ENCODE measurements around the gene KIF4A.
"Not testable (repeated sequence)": the region's sequence is repeated elsewhere in the genome, so short reads cannot be mapped to it uniquely, and the experiment has no call there.

The KIF4A gene

GRCh38 chrX:70386235-70386634, 96.3 kb downstream of the KIF4A start:
- DNase-seq (ENCODE audit: low read depth in 2 of 2), result no peak

- DNase-seq (ENCODE audit: low read depth in 2 of 2), result no peak
Observed at GRCh38 chrX:70398899-70399298, 109.0 kb downstream of the KIF4A start.

GRCh38 chrX:70400181-70400580, 110.3 kb downstream of the KIF4A start:
- not testable (repeated sequence) for DNase-seq (ENCODE audit: low read depth in 2 of 2)

DNA sequence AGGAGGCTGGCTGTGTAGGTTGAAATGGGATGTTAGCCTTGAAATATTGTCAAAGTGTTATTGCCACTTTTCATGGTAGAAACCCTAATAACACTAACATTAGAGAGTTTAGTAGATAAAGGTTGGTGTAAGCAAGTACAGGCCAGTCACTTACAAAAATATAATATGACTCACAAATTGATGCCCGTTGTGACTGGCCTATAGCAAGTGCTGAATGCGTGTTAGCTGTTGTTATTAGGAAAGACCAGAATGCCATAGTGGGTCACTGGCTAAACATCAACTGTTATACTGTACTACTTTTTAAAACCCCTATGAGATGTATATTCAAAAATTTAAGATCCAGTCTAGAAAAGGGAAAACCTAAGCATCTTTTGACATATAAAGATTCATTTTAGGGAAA, 112.8 kb downstream of the KIF4A start:
- no peak for DNase-seq (ENCODE audit: low read depth in 2 of 2)

DNA sequence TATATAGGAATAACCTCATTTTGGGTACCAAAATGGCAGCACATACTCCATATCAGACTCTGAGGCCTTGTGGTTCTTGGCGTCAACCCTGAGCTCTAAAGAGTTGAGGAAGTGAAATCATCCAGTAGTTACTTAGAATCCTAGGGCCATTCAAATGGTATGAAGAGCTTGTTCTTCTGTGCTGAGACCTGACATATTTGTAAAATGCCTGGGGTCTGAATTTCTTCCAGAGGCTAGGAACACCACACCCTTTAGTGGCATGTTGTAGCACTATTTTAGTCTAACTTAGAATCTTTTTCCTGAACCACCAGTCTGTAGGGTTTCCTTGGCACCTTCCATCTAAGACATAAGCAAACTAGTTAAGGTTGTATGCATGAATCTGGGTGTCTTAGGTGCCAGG, 115.1 kb downstream of the KIF4A start:
- DNase-seq (ENCODE audit: low read depth in 2 of 2), result no peak

- DNase-seq (ENCODE audit: low read depth in 2 of 2), result no peak
Observed at GRCh38 chrX:70410921-70411320, 121.0 kb downstream of the KIF4A start.

- DNase-seq (ENCODE audit: low read depth in 2 of 2), result no peak
Observed at GRCh38 chrX:70411475-70411874, 121.6 kb downstream of the KIF4A start.

DNA sequence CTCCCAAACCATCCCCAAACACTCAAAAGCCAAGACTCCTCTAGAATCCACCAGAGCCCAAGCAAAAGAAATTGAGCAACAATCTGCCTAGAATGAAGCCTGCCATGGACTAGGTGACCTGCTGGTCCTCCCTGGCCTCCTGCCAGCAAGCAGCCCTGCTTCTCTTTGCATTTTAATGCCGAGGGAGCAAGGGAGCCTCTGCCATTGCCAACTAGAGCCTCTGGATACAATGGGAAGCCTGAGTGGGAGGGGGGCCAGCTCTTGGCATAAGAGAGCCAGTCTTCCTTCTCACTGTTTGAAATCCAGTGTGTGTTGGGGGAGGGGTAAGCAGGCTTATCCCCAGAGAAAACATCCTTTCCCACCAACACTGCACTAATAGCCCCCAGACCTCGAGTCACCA, 131.7 kb downstream of the KIF4A start:
- DNase-seq (ENCODE audit: low read depth in 2 of 2), result no peak

DNA sequence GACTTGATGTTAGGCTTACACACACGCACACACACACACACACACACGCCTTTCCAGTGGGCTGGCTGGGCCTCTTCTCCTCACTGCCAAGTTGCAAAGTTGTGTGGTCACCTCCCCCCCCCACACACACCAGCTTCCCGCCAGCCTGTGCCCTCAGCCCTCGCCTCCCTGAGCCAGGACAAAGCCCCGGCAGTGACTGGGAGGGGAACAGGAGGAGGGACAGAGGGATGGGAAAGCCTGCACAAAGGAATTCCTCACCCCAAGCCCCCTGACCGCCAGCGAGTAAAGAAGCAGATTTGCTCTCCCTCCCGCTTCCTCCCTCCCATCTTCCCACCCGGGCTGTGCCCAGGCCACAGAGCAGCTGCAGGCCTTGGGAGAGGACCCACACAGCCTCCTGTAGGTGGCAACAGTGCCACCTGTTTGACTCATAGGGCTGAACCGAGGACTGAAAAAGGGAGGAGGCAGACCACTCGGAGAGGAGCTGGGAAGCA, 133.0 kb downstream of the KIF4A start, which contains the start of gene GDPD2:
Gene GDPD2, plus strand, starts transcription at position 464 of the 491 bp plus-strand sequence. CDS start 1,671 bp downstream, outside the sequence.
- no peak for DNase-seq (ENCODE audit: low read depth in 2 of 2)

- no peak for DNase-seq (ENCODE audit: low read depth in 2 of 2)
Observed at GRCh38 chrX:70423936-70424675, 134.2 kb downstream of the KIF4A start.

- no peak for DNase-seq (ENCODE audit: low read depth in 2 of 2)
Observed at GRCh38 chrX:70424801-70425200, 134.9 kb downstream of the KIF4A start.

GRCh38 chrX:70426286-70427278, 136.7 kb downstream of the KIF4A start:
- no peak for DNase-seq (ENCODE audit: low read depth in 2 of 2)

DNA sequence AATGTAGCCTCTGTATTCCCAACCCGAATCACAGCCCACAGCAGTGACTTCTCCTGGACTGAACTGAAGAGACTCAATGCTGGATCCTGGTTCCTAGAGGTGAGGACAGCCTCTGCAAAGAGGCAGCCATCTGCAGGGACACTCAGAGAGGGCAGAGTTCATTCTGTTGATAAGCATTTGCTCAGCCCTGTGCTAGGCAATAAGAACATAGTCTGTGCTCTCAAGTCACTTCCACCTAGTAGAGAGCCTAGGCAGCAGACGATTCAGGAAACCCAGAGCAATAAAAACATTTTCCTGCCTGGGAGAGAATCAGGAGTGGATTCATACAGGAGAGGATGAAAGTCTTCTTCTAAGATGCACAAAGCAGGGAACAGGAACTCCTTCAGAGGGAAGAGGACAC, 137.5 kb downstream of the KIF4A start:
- DNase-seq (ENCODE audit: low read depth in 2 of 2), result no peak

GRCh38 chrX:70429759-70430158, 139.9 kb downstream of the KIF4A start:
- no peak for DNase-seq (ENCODE audit: low read depth in 2 of 2)

GRCh38 chrX:70432936-70433847, 143.3 kb downstream of the KIF4A start:
- no peak for DNase-seq (ENCODE audit: low read depth in 2 of 2)

- DNase-seq (ENCODE audit: low read depth in 2 of 2), result peak in 1 of 2 donors; percentile 50
Observed at GRCh38 chrX:70433848-70434351, 144.0 kb downstream of the KIF4A start.

GRCh38 chrX:70434352-70434866, 144.5 kb downstream of the KIF4A start:
- peak in 1 of 2 donors; percentile 30 for DNase-seq (ENCODE audit: low read depth in 2 of 2)

DNA sequence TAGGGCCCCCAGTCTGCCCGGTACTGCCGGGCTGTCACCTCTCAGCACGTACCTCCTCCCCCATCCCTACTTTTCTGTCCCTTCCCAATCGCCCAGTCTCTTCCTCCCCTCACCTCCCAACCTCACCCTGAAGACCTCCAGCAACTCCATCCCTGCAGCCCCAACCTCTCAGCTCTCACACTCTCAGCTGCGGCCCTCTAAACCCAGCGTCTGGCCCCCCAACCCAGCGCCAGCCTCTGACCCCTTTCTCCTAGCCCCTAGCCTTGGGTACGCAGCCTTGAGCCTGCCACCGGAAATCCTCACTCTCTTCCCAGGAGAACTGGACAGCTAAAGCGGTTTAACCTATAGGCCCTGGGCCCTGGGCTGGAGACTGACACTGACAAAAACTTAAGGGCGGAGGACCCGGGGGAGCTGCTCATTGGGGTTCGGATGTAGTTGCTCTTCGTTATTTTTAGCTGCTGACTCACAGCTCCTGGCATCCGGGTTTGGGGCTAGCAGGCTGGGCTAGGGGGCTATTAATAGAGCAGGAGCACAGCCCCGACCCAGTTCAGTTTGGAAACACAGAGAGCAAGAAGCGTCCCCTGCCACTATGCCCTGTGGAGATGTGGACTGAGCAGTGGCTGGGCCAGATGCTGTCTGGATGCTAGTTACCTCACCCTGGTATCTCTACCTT, 145.1 kb downstream of the KIF4A start:
- DNase-seq (ENCODE audit: low read depth in 2 of 2), result no peak

DNA sequence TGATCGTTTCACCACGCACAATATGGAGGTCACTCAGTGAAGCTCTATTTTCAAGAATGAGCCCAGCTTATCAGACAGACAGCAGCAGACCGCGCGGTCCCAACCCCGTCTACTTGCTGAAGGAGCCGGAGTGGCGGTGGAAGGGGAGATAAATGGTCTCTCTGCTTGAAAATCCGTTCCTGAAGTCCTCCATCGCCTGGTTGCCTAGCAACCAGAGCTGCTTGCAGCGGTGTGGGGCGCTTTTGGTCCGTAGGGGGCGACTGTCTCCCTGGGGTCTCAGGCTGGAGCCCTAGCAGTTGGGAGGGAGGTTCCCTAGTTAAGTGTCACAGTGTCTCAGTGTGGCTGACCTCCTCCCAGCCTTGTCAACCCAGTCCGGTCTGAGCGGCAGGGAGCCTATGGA, 146.4 kb downstream of the KIF4A start:
- no peak for DNase-seq (ENCODE audit: low read depth in 2 of 2)

GRCh38 chrX:70437011-70437410, 147.1 kb downstream of the KIF4A start:
- no peak for DNase-seq (ENCODE audit: low read depth in 2 of 2)
